NCI-H1048 (cell line): Measurements from ENCODE around the gene ROS1.
"Not testable (repeated sequence)": the region's sequence is repeated elsewhere in the genome, so short reads cannot be mapped to it uniquely, and the experiment has no call there.

Experiments used
- DNase-seq: peaks from one replicate; lab custom pipeline; 2025; lab: John Stamatoyannopoulos, UW

The ROS1 gene

DNA sequence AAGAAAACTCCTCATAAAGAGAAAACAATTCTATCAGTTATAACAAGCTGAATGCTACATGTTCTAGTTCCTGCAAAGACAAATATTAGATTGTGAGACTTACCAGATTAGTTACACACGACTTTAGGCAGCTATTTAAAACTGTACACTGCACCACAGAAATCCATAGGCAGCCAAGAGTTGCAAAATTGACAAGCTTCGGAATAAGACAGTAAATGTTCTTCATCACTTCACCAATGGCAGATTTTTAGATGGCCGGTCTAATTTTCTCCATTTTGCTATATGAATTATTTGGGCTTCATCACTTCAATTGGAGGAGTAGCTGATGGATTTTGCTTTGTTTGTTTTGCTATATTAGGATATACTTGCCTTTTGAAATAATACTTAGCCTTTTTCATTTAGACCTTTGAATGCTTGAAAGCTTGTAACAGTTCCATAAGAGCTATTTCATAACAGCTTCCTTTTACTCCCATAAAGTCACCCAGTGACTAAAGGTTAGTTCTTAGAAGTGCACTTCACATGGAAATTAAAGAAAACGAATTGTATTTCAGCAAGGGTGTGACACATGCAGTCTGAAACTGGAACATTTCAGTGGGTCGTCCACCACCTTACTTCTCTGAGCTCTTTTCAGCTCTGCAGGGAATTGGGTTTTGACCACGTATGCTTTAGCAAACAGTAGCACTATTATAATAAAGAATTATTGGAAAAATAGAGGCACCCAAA, at the start of gene ROS1:
ROS1 (minus strand) TSS at position 512 of the 723 bp plus-strand sequence; CDS start at position 226, 286 bp downstream.
- DNase-seq = no peak

DNA sequence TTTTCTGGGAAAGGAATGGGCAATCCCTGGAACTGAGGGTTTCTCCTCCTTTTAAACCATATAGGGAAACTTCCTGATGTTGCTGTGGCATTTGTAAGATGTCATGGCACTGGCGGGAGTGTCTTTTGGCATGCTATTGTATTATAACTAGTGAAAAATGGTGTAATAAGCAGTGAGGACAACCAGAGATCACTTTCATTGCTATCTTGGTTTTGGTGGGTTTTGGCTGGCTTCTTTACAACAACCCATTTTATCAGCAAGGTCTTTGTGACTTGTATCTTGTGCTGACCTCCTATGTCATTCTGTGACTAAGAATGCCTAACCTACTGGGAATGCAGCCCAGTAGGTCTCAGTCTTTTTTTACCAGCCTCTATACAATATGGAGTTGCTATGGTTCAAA, 47.7 kb upstream of the ROS1 start:
- DNase-seq = no peak

DNA sequence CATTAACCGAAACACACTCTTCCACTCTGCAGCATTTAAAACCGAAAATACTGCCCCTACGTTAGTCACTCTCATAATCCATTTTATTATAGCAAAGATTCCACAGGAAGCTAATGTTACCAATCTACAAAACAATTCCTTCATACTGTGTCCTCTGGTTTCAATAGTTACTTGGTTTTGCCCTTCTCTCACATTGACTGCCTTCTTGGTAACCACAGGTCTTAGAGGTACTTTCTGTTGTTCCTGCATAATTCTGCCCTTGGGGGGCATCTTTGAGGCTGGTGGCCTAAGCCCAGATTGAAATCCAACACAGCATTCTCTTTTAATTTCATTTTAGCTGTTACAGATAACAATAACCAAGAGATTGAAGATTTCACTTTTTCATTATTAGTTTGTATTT, 46.9 kb upstream of the ROS1 start:
- DNase-seq = no peak

DNA sequence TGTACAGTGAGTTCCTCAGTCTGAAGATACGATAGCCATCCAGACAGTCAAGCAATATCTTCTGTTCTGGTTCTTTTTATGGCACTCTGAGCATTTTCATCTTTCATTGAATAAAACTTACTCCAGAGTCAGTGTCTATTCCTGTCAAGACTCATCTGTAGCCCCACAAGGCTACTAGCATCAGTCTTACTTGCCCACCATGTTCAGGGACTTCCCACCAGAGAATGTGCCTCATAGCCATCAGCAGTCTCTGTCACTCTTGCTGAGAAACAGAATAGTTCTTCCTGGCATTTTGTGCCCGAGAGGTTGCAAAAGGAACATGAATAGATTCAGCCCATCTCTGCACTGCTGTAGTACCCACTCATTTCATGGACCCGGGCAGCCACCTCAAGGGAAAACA, 44.0 kb upstream of the ROS1 start:
- no peak for DNase-seq

DNA sequence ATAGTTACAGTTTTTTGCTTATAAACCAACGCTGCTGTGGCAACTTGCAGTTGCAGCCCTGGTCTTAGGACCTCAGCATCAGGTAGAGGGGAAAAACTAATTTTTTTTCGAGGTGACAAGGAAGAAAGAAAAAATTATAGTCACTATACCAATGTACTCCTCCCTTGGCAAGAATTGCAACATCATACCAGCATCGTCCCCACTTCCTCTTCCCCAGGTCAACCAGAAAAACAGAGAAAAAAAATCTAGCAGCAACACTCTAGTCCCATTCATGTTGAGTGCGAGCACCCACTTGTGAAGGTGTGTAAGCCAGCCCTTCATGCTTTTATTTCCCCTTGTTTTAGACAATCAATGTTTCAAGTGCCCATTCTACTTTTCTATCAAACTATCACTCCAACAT, 43.6 kb upstream of the ROS1 start:
- no peak for DNase-seq

DNA sequence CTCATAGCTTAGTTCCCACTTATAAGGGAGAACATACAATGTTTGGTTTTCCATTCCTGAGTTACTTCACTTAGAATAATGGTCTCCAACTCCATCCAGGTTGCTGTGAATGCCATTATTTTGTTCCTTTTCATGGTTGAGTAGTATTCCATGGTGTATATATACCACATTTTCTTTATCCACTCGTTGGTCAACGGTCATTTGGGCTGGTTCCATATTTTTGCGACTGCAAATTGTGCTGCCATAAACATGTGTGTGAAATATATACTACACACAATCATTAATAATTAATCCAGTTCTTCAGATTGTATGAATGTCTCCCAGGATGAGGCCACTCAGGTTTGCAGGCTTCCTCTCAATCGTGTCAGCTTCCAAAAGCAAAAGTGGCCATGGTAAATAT, 42.8 kb upstream of the ROS1 start:
- DNase-seq = not testable (repeated sequence)

DNA sequence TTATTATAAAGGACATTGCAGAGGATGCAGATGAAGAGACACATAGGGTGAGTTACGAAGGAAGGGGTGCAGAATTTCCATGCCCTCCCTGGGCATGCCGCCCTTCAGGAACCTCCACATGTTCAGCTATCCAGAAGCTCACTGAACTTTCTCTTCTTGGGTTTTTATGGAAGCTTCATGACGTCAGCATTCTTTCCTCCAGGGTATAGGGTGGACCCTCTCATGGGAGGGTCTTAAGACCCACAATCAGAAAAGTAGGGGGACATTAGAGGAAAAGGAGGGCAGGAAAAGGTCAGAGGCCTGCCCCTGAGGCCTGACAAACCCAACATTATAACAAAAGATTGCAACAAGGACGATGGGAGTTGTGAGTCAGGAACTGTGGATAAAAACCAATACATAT, 42.1 kb upstream of the ROS1 start:
- no peak for DNase-seq

DNA sequence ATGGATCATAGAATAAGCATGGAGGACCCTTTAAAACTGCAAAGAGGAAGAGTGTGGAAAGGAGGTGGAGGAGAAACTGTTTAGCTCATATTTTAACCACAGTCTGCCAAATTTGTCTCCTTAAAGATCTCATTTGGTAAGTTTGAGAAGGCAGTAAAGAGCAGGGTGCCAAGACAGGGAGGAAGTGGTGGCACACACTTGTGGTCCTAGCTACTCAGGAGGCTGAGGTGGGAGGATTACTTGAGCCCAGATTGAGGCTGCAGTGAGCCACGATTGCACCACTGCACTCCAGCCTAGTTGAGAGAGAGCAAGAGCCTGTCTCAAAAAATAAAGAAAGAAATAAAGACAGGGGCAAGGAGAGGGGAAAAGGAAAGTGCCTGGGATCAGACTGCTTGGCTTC, 39.9 kb upstream of the ROS1 start:
- DNase-seq = no peak

DNA sequence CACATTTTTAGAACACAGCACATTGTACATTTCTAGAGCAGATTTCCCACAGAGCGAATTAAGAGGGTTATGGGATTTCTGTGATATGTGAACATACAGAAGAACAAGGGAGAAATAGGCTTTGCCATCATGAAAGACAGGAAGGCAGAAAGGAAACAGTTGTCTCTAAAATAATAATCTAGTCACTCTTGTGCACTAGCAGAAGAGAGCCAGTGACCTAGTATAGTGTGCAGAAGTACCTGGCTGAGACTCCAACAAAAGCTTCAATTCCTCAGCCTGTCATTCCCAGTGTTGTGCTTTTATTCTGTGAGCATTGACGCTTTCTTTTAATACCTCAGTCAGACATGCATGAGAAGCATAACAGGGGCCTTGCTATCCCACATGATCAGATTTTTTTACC, 39.0 kb upstream of the ROS1 start:
- no peak for DNase-seq

DNA sequence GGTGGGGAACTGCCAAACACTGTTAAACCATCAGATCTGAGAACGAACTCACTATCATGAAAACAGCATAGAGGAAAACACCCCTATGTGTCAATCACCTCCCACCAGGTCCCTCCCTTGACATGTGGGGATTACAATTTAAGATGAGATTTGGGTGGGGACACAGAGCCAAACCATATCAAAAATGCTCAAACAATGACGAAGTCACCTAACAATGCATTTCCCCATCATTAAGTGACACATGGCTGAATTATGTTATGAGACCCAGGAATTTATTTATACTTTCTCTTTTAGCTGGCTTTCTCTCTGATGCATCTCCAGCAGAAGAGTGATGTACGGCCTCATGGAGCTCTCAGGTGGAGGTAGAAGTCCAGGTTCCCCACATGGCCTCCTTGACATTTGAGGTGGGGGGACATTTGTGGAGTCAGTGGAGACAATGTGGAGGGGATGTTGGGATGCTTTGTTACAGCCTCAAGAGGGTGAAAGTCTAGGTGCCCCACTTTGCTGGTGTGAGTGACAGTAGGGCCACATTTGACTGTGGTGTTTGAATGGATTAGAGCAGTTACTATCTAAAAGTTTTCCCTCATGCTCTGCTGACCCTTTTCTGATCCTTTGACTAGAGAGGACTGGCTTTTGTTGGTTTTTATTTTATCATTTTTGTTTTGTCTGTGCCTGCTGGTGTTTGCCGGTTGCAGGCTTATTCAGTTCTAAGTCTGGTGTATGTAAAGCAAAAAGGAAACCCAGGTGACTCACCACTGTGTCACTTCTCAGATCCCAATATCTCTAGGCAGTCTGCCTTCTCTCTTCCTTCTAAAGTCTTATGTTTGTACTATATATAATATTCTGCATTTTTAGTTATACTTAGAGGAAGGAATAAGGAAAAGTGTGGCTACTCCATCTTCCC, 38.3 kb upstream of the ROS1 start:
- no peak for DNase-seq

DNA sequence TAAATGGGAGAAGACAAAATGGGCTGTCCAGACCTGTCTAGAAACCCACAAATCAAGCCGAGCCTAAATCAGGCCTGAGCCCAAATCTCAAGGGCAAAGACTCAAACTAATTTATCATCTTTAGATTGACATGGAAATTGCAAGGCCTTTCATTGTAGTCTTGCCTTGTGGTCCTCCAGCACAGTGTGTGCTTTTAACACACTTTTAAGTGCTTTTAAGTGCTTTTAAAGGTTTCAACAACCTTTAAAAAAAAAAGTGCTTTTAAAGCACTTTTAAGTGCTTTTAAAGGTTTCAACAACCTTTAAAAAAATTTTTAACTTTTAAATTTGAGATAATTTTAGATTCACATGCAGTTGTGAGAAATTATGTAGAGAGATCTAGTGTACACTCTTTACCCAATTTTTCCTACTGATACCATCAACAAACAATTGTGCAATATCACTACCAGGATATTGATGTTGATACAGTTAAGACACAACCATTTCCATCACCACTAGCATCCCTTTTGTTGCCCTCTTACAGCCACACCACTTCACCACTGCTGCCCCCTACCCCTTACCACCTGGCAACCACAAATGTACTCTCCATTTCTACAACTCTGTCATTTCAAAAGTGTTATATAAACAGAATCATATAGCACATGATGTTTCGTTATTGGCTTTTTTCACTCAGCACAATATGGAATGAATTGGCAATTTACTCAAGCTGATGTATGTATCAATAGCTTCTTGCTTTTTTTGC, 33.6 kb upstream of the ROS1 start:
- DNase-seq = no peak

DNA sequence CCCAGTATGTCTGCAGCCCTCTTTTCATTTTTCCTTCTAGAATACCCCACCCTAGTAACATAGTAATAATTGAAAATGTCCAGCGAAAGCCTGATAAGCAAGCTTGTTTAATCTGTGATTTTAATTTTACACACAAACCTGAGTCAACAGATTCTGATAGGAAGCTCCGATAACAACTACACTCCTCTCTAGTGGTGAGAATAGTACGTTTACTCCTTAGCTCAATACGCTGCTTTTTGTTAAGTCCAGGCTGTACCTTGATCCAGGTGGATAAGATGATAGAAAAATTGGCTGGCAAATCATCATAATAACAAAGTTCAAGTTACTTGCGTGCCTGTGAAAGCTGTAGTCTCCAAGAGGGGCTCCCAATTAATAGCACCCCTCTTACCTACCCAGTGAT, 31.3 kb upstream of the ROS1 start:
- no peak for DNase-seq

DNA sequence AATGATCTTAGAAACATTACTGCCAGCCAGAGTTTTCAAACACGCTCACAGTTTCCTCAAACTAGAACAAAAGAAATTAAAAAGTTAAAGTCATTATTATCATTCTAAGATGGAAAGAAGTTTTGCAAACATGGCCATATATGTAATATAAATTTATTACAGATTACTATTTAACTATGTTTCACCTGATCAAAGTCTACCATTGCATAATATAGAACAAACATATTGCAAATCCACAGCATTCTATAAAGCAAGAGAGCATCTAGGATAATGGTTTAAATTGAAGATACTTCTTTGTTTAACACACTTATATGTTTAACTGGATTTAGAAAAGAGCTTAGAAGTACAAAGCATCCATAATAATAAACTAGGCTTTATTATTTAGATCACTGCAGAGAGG, 30.5 kb upstream of the ROS1 start:
- no peak for DNase-seq

DNA sequence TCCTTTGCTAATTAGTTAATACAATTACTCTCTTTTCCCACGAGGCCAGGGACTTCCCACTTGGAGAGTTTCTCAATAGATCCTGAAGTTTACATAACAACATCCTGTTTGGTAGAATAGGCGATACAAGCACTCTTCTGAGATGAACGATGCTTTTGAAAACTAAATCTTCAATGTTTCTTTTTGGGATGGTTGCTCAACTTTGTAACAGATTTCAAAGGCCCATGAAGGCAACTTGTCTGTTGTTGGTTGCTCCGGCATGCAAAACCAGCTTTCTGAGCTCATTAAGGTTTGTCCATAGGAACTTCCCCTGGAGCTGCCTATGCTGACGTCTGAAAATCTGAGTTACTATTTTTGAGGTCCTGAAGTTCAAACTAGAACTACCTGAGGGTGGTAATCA, 25.9 kb upstream of the ROS1 start:
- no peak for DNase-seq

DNA sequence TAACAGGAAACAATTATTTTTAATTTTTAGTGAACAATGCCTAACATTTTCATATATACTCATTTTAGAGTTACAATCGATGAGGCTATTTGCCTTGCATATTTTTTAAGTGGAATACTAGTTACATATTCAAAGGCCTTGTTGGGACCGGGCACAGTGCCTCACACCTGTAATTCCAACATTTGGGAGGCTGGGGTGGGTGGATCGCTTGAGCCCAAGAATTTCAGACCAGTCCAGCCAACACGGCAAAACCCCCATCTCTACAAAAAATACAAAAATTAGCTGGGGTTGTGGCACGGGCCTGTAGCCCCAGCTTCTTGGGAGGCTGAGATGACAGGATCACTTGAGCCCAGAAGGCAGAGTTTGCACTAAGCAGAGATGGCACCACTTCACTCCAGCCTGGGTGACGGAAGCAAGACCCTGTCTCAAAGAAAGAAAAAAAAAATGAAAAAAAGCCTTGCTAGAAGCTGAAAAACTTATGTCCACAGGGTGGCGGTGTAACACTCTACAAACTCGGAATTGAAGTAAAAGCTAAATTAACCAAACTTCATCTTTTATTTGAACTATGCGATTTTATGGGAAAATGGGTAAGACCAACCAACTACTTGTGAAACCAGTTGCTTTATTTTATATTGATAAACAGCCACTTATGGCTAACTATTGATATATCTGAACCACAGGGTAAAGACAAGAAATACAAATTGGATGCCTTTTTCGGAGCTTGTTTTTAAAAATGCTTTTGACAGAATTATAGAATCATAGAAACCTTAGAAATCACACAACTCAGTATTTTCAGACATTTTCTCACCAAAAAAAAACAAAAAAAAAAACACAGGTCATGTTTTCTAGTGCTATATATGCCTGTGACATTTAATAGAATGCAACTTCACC, 24.1 kb upstream of the ROS1 start:
- peak; percentile 20 for DNase-seq

DNA sequence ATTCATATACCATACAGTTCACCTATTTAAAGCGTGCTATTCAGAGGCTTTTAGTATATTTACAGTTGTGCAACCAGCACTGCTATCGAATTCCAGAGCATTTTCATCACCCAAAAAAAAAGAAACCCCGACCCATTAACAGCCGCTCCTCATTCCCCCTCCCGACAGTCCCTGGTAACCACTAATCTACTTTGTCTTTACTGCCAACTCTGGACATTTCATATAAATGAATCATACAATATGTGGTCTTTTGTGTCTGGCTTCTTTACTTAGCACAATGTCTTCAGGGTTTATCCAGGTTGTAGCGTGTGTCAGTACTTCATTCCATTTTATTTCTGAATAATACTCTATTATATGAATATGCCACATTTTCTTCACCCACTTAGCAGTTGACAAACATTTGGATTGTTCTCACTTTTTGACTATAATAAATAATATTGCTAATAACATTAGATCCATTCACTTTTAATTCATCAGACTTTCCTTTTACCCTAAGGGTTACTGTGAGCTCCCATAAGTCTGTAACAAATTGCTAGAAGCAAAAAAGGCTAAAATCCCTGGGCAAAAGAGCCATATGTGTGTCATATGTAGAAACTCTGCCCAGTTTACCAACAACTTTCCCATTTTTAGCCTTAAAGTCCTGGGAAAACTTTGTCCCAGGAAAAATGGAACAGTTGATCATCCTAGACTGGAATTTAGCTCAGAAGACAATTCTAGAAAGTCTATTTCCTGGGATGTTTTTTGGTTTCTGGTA, 23.2 kb upstream of the ROS1 start:
- DNase-seq = no peak

DNA sequence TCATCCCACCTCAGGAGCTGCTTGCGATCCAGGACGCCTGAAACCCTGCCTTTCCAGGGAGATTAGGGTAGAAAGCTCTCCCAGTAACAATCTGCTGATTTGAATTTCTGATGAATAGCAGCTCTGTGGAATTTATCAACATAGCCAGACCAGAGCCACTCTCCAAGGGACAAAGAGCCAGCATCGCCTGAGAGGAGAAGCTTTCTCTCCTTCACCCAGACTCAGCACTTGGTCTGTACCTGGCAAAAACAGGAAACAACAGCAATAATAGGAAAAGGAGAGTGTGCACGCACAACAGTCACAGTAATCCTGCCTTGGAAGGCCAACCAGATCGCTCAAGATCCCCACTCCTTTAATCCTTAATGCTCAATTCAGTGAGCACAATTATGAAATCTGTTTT, 22.3 kb upstream of the ROS1 start:
- peak; percentile 21 for DNase-seq

DNA sequence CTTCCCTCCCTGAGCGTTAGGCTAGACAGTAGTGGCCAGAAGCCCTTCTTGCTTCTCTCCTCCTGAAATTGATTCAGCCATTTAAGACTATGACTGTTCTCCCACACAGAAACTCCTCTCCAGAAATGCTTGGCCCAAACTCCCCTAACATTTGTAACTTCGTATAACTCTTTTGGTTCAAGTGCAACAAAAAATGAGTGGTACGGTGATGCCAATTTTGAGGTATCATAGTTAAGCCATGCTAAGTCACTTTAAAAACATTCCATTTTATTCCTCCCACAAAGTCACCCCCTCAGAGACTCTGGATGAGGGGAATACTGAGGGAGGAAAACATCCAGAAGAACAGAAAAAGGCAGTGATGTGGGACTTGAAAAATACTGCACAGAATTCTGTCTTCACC, 21.1 kb upstream of the ROS1 start:
- DNase-seq = no peak

DNA sequence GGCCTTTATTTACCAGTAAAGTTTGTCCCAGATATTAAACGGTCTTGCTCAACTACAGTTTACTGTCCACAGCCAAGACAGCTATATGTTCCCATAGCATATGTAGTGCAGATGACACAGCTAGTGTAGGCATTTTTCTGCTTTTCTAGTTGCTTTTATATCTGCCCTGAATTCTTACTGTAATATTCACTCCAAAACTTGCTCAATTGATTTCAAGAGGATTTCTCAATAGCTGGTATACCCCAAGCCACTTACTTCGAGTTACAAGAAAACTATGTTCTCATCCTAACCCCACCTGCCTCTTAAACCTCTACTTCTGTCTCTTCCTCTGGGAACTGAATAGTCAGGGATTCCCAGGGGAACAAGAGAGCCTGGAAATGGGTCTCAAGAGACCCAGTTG, 18.9 kb upstream of the ROS1 start:
- no peak for DNase-seq

DNA sequence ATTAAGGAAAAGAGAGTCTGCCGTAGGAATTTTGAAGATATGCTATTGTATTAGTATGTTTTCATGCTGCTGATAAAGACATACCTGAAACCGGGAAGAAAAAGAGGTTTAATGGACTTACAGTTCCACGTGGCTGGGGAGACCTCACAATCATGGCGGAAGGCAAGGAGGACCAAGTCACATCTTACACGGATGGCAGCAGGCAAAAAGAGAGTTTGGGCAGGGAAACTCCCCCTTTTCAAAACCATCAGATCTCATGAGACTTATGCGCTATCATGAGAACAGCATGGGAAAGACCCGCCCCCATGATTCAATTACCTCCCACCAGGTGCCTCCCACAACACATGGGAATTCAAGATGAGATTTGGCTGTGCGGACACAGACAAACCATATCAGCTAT, 16.6 kb upstream of the ROS1 start:
- not testable (repeated sequence) for DNase-seq

DNA sequence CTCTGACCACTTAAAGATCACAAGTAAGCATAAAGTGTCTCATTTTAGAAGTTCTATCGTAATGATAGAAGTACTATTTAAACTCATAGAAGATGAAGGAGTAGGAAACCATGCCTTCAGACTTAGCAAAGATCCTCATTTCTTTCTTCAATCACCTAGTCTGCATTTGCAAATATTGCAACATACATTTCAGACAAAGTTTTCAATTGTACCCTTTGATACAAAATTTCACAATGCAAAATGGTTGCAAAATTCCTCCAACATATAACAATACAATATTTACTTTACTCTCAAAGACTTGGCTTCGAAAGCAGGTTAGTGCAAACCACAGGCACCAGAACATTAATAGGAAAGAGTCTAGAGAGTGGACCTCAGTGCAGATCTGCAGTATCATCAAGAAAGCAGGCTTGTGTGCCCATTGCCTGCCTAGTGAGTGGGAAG, 16.1 kb upstream of the ROS1 start:
- no peak for DNase-seq
